BLaER1 treated with 17β-estradiol and CSF1 and Interleukin-3, amounts not matched to agents 10 nM and 100 nM (cell line): ENCODE results near the gene SEMA5A.
A peak's percentile ranks its signal among the peaks of the same experiment; 100 is the strongest.

Experiments used
- H3K27ac ChIP-seq, 11 experiments: shearing (Covaris generic); formaldehyde crosslinking; 2 replicates each; pipeline ENCODE4 v1.8.1; 2022
- H3K27me3 ChIP-seq, 11 experiments: shearing (Covaris generic); formaldehyde crosslinking; 2 replicates each; pipeline ENCODE4 v1.8.1; 2022
- H3K36me3 ChIP-seq, 11 experiments: shearing (Covaris generic); formaldehyde crosslinking; 2 replicates each; pipeline ENCODE4 v1.8.1; 2022
- H3K4me1 ChIP-seq, 10 experiments: shearing (Covaris generic); formaldehyde crosslinking; 2 replicates each; pipeline ENCODE4 v1.8.1; 2022
- H3K4me2 ChIP-seq, 11 experiments: shearing (Covaris generic); formaldehyde crosslinking; 2 replicates each; pipeline ENCODE4 v1.8.1; 2022
- H3K4me3 ChIP-seq, 10 experiments: shearing (Covaris generic); formaldehyde crosslinking; 2 replicates each; pipeline ENCODE4 v1.8.1; 2022
- H3K9ac ChIP-seq, 11 experiments: shearing (Covaris generic); formaldehyde crosslinking; 2 replicates each; pipeline ENCODE4 v1.8.1; 2022
- H3K9me3 ChIP-seq, 11 experiments: shearing (Covaris generic); formaldehyde crosslinking; replicated peaks in 1 of 11; 2 replicates each; pipeline ENCODE4 v1.8.1; 2022
- H4K20me1 ChIP-seq, 11 experiments: shearing (Covaris generic); formaldehyde crosslinking; 2 replicates each; pipeline ENCODE4 v1.8.1; 2022
- Cebpa-rat ChIP-seq, 11 experiments: shearing (Covaris generic); IDR thresholded peaks; 2 replicates each; pipeline ENCODE4 v1.8.1; 2022

Gene SEMA5A

DNA sequence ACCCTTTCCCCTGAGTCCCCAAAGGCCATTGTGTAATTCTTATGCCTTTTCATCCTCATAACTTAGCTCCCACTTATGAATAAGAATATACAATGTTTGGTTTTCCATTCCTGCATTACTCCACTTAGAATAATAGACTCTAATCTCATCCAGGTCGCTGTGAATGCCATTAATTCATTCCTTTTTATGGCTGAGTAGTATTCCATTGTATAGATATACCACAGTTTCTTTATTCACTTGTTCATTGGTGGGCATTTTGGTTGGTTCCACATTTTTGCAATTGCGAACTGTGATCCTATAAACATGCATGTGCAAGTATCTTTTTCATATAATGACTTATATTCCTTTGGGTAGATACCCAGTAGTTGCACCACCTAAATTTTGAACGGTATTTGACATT lies 101.5 kb downstream of the SEMA5A start:
- no peak overlapping the region for H3K9ac ChIP-seq
- peaks cover 0 to 47% (median 0%) of the 10 kb centered on the region in 10 experiments; a peak in 5 of 20 replicates for H3K4me1 ChIP-seq
- H3K36me3 ChIP-seq: no peaks in the 10 kb centered on the region
- H4K20me1 ChIP-seq: no peaks in the 10 kb centered on the region
- peaks cover 9 to 16% (median 13%) of the 10 kb centered on the region in 11 experiments; a peak in 16 of 22 replicates for H3K9me3 ChIP-seq
- no peak overlapping the region for H3K4me2 ChIP-seq
- TF ChIP-seq Cebpa-rat (IDR thresholded peaks at IDR 0.05): no peak
- no peak overlapping the region for H3K4me3 ChIP-seq
- no peaks in the 10 kb centered on the region for H3K27me3 ChIP-seq
- H3K27ac ChIP-seq: no peak overlapping the region

DNA sequence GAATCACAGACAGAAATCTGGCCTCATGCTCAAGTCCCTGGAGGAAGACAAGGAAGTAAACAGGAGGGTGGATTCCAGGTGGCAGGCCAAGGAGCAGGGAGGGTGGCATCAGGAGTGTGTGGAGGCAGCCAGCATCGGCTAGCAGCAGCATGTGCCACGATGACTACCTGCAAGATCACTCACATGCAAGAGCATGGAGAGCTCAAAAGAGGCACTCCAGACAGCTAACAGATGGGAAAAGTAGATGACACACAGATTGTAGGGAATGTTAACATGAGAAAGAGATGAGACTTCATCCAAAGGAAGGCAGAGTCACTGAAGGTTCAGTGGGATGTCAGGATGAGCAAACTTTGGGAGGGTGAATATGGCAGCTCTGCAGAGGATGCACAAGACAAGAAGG lies 104.3 kb downstream of the SEMA5A start:
- H3K27ac ChIP-seq: no peak overlapping the region
- TF ChIP-seq Cebpa-rat (IDR thresholded peaks at IDR 0.05): no peak

DNA sequence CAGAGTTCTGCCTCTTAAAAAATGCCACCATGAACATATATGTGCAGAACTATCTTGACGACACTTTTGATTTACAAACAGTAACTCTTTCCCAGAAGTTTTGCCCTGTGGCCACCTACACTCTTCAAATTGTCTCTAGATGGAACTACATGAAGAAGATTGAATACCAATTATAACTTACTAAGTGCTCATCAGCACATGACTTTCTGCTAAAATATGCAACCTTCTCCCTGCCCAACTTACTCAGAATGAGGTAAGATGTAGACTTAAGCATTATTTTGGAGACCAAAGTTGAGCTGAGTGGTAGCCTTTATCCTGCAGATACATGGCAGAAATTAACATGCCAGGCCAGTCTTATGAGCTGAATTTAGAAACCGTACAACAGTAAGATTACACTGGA lies 105.4 kb downstream of the SEMA5A start:
- no peaks in the 10 kb centered on the region for H3K27me3 ChIP-seq
- H3K4me1 ChIP-seq: peaks cover 0 to 49% (median 4%) of the 10 kb centered on the region in 10 experiments; a peak in 9 of 20 replicates
- no peak overlapping the region for H3K9ac ChIP-seq
- H3K4me2 ChIP-seq: peak overlapping the region in 1 of 11 experiments; percentile 70; a peak in 1 of 22 replicates
- H3K27ac ChIP-seq: no peak overlapping the region
- no peak for TF ChIP-seq Cebpa-rat (IDR thresholded peaks at IDR 0.05)
- H4K20me1 ChIP-seq: no peaks in the 10 kb centered on the region
- peaks cover 9 to 16% (median 13%) of the 10 kb centered on the region in 11 experiments; a peak in 16 of 22 replicates for H3K9me3 ChIP-seq
- no peaks in the 10 kb centered on the region for H3K36me3 ChIP-seq
- H3K4me3 ChIP-seq: no peak overlapping the region

More for the DNA sequence above, 104.3 kb downstream of the SEMA5A start:
- Histone ChIP-seq H3K4me3 (no peak overlapping the region), H3K9ac (no peak overlapping the region), H3K4me1 (peaks cover 0 to 52% (median 4%) of the 10 kb centered on the region in 10 experiments; a peak in 9 of 20 replicates), H3K9me3 (peaks cover 9 to 16% (median 13%) of the 10 kb centered on the region in 11 experiments; a peak in 16 of 22 replicates), H4K20me1 (no peaks in the 10 kb centered on the region), H3K36me3 (no peaks in the 10 kb centered on the region), H3K27me3 (no peaks in the 10 kb centered on the region), H3K4me2 (no peak overlapping the region)

DNA sequence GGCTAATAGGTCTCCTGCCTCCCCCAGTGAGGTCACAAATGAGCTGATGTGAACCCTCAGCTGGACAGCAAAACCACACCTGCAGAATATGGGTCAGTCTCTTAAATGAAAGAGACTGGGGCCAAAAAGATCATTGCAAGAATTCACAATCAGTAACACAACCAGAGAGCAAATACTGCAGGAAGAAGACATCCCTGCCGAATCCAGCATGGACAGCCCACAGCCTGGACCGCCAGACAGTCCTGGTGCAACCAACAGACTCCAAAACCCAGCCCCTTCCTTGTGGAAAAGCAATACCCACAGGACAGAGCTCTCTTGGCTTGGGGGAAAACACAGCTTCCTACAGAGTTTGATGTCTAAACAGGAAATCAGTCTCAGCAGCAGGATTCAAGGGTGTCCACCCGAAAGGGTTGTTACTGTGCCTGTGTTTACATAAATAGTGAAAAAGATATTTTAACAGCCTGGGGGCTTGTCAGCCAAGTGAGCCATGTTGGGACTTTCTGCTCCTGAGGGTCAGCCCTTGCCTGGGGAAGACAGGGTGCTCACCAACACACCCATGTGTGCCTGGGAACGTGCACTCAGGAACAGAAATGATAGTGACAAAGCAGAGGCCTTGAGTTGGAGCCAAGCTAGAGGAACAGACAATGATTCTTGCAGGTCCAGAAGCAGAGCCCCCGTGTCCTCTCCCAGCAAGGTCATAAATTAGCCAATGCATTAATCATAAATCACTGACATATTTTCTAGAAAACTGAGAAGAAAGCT lies 106.2 kb downstream of the SEMA5A start:
- Histone ChIP-seq H3K4me1 (peaks cover 0 to 48% (median 4%) of the 10 kb centered on the region in 10 experiments; a peak in 9 of 20 replicates), H3K36me3 (no peaks in the 10 kb centered on the region), H4K20me1 (no peaks in the 10 kb centered on the region), H3K4me3 (no peak overlapping the region), H3K9ac (no peak overlapping the region), H3K27me3 (no peaks in the 10 kb centered on the region), H3K9me3 (peaks cover 6 to 15% (median 11%) of the 10 kb centered on the region in 11 experiments; a peak in 16 of 22 replicates), H3K4me2 (peak overlapping the region in 2 of 11 experiments; percentile 70; a peak in 4 of 22 replicates), H3K27ac (no peak overlapping the region; a peak in 1 of 22 replicates)
- no peak for TF ChIP-seq Cebpa-rat (IDR thresholded peaks at IDR 0.05)

DNA sequence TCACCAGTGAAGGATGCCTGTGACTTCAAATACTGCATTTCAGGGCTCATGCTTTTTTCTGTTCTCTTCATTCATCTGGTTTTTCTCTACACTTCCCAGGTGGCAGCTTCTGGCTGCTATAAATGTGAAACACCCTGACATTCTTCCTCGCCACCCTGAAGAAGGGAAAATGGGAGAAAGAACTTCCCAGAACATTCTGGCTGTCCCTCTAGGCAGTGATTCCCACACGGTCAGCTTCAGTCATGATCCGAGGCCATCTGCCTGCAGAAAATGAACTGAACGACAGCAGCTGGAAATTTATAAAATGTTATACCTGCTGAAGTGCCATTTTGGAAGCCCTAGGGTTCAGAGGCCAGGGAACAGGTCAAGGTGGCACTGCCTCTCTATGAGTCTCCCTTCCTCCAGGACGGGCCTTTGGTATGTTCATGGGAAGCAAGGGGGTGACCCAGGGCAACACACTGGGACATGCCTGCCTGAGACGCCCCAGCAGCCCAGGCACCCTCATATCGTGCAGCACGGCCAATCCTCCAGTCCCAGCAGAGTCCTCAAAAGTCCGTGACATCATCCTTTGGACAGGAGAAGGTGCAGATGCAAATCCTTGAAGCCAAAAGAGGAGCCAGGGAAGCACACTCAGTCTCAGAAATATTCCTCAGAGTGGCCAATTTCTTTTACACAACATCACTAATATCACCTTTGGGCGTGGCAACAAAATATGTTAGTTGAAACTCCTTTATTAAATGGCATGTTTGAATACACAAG lies 107.1 kb downstream of the SEMA5A start:
- peak overlapping the region in 3 of 11 experiments; percentile 73 to 82 (median 82); a peak in 5 of 22 replicates for H3K27ac ChIP-seq
- peaks cover 0 to 48% (median 4%) of the 10 kb centered on the region in 10 experiments; a peak in 9 of 20 replicates for H3K4me1 ChIP-seq
- H3K4me2 ChIP-seq: peak overlapping the region in 3 of 11 experiments; percentile 70 to 75 (median 70); a peak in 5 of 22 replicates
- no peak overlapping the region for H3K9ac ChIP-seq
- no peak for TF ChIP-seq Cebpa-rat (IDR thresholded peaks at IDR 0.05)
- H3K9me3 ChIP-seq: peaks cover 0 to 6% (median 2%) of the 10 kb centered on the region in 11 experiments; a peak in 6 of 22 replicates
- no peaks in the 10 kb centered on the region for H3K36me3 ChIP-seq
- no peaks in the 10 kb centered on the region for H3K27me3 ChIP-seq
- no peak overlapping the region for H3K4me3 ChIP-seq
- H4K20me1 ChIP-seq: no peaks in the 10 kb centered on the region

DNA sequence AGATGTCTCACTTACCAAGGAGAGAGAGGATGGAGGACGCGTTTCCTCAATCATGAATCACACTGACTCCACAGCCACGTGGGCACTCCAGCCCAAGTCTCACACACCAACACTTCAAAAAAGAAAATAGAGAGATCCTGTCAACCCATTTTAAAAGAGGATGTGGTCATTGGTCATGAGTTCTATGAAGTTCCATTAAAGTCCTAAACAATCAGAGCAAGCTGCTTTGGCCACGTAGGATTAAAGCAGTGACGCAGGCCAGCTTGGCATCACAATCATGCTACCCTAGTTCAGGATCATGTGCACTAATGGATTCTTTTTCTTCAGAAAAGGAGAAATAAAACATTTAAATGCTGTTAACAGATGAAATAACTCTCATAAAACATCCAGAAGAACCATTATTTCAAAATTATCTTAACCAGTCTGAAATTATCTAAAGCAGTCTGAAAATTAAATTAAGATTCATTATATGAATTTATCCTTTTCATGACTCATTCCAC lies 108.1 kb downstream of the SEMA5A start:
- H3K9me3 ChIP-seq: no peaks in the 10 kb centered on the region
- no peaks in the 10 kb centered on the region for H3K27me3 ChIP-seq
- no peak overlapping the region for H3K4me3 ChIP-seq
- peak overlapping the region in 4 of 11 experiments; percentile 51 to 82 (median 78); a peak in 7 of 22 replicates for H3K27ac ChIP-seq
- H3K4me1 ChIP-seq: peaks cover 0 to 48% (median 4%) of the 10 kb centered on the region in 10 experiments; a peak in 9 of 20 replicates
- peak overlapping the region in 4 of 11 experiments; percentile 41 to 80 (median 72); a peak in 5 of 22 replicates for H3K4me2 ChIP-seq
- H4K20me1 ChIP-seq: no peaks in the 10 kb centered on the region
- peak overlapping the region in 3 of 11 experiments; percentile 6 to 62 (median 49); a peak in 2 of 22 replicates for H3K9ac ChIP-seq
- H3K36me3 ChIP-seq: no peaks in the 10 kb centered on the region
- TF ChIP-seq Cebpa-rat (IDR thresholded peaks at IDR 0.05): no peak

DNA sequence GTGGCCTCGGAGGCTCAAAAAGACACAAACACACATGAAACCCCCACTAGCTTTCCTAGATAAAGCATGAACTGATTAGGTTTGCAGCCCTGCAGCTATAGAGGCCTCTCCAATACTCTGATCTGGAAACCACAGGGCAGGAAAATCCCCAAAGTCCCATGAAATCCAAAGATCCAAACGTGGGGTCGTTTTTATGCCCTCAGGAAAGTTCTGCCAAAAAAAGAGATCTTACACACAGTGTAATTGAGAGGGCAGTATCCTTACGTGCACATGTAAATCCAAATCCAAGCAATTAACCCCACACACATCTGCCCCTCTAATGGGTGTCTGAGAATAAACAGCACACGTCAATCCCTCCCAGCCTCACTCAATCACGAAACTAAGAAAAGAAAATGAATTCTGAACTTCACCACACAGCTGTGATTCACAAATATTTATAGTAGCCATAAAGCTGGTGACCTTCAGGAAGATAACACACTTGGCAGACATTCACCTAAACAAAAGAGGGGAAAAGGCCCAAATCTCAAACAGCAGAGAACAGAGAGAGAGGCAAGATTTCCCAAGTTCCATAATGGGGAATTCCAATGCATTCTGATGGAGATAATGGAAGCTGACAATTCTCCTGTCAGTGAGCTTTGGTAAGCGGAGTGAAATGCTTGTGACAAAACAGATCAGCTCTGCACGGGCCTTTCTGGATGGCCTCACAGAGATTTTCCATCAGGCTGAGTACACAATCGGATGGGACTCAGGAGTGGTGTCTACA lies 114.2 kb downstream of the SEMA5A start:
- Histone ChIP-seq H3K9me3 (no peaks in the 10 kb centered on the region), H3K27ac (no peak overlapping the region), H3K9ac (no peak overlapping the region), H3K4me3 (no peak overlapping the region), H4K20me1 (no peaks in the 10 kb centered on the region), H3K4me2 (no peak overlapping the region), H3K36me3 (no peaks in the 10 kb centered on the region), H3K4me1 (peaks cover 0 to 31% (median 0%) of the 10 kb centered on the region in 10 experiments; a peak in 6 of 20 replicates), H3K27me3 (no peaks in the 10 kb centered on the region)
- no peak for TF ChIP-seq Cebpa-rat (IDR thresholded peaks at IDR 0.05)

DNA sequence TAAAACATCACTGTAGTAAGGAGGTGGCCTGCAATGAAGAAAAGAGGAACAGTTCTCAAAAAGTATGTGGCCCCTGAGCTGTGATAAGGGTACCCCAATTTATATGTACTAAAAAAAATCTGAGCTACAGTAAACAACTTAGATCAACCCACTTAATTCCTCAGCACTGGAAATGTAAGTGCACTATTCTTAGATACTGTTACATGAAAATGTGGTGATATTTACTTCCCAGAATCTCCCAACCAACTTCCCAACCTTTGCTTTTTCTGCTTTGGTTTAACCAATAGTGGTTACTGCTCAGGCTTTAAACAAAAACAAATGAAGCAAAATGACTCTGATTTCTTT lies 114.8 kb downstream of the SEMA5A start:
- peaks cover 0 to 26% (median 0%) of the 10 kb centered on the region in 10 experiments; a peak in 4 of 20 replicates for H3K4me1 ChIP-seq
- no peaks in the 10 kb centered on the region for H3K27me3 ChIP-seq
- no peak overlapping the region for H3K4me3 ChIP-seq
- TF ChIP-seq Cebpa-rat (IDR thresholded peaks at IDR 0.05): no peak
- no peaks in the 10 kb centered on the region for H4K20me1 ChIP-seq
- H3K9me3 ChIP-seq: no peaks in the 10 kb centered on the region
- H3K36me3 ChIP-seq: no peaks in the 10 kb centered on the region
- no peak overlapping the region for H3K27ac ChIP-seq
- H3K9ac ChIP-seq: no peak overlapping the region
- H3K4me2 ChIP-seq: no peak overlapping the region; a peak in 1 of 22 replicates
